ENCODE results near the gene SNX8.
"Not testable (repeated sequence)": the region's sequence is repeated elsewhere in the genome, so short reads cannot be mapped to it uniquely, and the experiment has no call there.

SNX8 gene

DNA sequence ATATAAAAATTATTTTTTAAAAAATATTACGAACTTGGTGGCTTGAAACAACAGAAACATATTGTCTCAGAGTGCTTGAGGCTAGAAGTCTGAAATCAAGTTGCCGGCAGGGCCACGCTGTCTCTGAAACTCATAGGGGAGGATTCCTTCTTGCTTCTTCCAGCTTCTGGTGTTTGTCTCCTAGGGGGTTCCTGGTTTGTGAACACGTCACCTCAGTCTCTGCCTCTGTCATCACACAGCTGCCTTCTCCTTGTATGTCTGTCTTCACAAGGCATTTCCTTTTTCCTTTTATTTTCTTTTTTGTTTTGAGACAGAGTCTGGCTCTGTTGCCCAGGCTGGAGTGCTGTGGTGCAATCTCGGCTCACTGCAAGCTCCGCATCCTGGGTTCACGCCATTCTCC lies 12.7 kb upstream of the SNX8 start:
- DNase-seq, result no peak

DNA sequence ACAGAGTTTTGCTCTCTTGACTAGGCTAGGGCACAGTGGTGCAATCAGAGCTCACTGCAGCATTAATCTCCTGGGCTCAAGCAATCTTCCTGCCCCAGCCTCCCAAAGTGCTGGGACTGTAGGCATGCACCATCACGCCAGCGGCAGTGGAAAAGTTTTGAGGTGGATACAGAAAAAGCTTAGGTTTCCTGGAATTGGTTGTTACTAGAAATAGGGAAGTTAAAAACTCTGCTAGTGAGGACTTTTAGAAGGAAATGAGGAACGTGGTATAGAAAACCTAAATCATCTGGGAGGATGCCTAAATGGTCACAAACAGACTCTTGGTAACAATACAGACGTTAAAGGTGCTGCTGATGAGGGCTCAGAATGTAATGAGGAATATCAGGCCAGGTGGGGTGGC lies 10.9 kb upstream of the SNX8 start:
- DNase-seq, result no peak

DNA sequence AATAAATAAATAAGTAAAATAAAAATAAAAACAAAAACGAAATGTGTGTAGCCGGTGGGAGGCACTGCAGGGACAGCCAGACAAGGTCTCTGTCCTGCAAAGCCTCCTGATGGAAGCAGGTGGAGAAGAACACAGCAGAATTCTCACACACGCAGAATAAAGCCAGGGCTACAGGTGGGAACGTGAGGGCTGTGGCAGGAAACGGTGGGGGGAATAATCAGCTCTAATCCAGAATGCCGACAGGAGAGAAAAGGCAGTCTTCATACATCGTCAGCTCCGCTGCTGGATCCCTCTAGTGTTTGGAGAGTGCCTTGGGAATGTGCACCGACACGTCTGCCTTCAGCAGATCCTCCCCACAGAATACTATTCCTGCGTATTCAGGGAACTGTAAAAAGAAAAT lies 6.8 kb upstream of the SNX8 start:
- no peak for DNase-seq

DNA sequence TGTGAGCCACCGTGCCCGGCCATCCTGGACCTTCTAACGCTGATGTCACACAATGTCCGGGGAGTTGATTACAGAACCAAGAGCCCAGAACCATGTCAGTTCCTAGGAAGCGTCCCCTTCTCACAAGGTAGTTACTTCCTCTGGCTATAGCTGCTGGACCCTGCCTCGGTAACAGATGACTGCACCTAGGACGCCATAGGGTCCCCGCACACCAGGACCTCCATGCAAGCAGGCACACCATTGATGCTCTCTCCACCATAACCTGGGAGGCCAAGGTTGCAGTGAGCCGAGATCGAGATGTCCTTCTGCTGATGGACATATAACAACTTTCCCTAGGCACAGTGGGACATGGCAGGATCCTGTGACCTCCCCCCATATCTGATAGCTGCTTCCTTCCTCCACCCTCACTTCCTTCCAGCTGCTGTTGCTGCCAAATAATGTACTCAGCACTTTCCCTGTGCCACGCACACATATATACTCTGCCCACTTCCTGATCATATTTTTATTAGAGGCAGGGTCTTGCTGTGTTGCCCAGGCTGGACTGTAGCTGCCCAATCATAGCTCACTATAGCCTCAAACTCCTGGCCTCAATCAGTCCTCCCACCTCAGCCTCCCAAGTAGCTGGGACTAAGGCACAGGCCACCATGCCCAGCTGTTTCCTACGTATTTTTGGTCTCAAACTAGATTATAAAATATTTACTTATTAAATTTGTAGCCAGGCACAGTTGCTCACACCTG lies 3.5 kb upstream of the SNX8 start:
- DNase-seq, result no peak

DNA sequence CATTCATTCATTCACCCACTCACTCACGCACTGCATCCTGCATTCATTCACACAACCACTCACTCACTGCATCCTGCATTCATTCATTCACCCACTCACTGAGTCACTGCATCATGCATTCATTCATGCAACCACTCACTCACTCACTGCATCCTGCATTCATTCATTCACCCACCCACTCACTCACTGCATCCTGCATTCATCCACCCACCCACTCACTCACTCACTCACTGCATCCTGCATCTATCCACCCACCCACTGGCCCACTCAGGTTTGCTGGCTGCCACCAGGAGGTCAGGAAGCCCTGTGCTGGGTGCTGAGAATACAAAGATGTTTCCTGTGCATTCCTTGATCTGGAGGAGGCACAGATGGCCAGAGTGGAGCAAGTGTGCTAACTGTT lies 2.3 kb upstream of the SNX8 start:
- no peak for DNase-seq

DNA sequence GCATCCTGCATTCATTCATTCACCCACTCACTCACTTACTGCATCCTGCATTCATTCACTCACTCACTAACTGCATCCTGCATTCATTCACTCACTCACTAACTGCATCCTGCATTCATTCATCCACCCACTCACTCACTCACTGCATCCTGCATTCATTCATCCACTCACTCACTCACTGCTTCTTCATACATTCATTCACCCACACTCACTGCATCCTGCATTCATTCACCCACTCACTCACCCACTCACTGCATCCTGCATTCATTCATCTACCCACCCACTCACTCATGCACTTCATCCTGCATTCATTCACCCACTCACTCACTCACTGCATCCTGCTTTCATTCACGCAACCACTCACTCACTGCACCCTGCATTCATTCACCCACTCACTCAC lies 1.5 kb upstream of the SNX8 start:
- no peak for DNase-seq

DNA sequence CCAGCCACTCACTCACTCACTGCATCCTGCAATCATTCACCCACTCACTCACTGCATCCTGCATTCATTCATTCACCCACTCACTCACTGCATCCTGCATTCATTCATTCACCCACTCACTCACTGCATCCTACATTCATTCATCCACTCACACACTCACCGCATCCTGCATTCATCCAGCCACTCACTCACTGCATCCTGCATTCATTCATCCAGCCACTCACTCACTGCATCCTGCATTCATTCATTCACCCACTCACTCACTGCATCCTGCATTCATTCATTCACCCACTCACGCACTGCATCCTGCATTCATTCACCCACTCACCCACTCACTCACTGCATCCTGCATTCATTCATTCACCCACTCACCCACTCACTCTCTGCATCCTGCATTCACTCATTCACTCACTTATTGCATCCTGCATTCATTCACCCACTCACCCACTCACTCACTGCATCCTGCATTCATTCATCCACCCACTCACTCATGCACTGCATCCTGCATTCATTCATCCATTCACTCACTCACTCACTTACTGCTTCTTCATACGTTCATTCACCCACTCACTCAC lies 802 bp upstream of the SNX8 start:
- not testable (repeated sequence) for DNase-seq

DNA sequence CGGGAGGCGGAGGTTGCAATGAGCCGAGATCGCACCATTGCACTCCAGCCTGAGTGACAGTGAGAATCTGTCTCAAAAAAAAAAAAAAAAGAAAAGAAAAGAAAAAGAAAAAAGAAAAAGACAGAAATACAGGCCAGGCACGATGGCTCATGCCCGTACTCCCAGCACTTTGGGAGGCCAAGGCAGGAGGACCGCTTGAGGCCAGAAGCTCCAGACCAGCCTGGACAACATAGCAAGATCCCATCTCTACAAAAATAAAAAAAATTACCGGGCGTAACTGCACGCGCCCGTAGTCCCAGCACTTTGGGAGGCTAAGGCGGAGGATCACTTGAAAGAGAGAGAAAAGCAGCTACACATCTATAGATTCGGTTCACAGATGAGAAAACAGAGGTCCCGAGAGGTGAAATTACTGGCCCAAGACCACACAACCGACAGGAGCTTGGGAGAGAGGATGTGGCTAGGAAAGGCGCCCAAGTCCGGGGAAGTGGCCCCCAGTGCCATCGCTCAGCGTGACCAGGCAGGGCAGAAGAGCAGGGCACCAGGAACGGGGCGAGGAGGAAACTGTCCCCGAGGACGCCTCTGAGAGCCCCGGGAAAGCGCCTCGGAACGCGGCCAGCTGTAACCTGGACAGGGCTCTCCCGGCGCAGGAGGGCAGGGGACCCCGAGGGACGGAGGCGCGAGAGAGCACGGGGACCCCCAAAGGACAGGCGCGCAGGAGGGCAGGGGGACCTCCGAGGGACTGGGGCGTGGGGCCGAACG lies 612 bp downstream of the SNX8 start:
- no peak for DNase-seq

DNA sequence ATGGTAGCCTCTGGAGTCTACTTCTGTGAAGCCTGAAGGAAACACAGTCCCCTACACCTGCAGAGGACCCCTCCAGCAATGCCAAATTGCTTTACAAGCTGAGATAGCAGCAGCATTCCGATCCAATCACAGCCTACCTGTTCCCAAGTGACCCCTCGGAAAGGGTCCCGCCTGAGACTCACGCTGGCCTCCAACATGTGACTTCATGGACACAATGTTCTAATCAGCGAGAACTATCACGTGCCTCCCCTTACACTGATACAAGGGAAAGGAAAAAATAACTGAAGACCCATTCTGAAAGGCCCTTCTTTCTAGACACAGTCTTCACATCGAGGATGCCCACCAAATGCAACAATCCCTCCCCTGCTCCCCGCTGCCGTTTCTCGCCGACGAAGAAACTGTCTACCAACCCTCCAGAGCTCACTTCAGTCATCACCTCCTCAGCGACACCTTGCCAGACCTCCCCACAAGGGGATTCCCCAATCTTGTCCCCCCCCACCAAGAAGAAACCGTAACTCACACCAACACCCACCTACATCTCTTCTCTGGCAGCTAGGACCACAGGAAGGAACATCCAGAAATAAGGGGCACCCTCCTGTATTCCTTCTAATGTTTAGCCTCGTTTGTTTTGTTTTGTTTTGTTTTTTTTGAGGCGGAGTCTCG lies 1.8 kb downstream of the SNX8 start:
- DNase-seq, result peak in 1 of 2 experiments; percentile 22

DNA sequence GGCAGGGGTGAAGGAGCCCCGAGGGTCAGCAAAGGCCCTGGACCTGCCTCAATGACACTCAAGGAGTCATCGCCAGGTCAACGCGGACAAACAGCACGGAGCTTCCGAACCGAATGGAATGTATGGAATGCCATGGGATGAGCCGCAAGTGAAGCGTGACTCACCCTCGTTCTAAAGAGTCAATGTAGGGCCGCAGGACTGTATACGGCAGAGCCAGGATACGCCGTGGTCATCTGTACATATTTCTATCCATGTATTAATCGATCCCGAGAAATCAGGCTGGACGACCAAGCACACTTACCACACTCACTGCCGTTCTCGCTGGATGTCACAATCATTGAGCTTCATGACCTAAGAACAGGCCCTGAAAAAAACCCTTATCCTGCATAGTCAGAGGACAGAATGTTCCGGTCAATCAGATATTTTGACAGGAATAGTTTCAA lies 4.3 kb downstream of the SNX8 start:
- no peak for DNase-seq

DNA sequence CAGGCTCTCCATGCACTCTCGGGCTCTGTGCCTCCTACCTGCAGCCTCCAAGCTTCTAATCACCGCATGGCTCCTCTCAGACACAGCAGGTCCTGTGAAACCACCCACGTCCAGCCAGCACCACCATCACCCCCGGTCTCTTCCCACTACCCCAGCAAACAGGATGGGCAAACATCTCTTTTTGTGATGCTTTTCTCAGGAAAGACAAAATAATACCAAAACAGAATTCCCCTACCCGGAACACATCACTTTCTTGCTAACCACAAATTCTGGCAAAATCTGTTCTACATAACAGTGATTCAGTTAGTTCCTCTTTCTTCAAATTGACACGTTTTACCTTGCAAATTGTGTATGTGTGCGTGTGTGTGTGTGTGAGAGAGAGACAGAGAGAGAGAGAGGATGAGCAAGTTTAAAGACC lies 6.5 kb downstream of the SNX8 start:
- no peak for DNase-seq

DNA sequence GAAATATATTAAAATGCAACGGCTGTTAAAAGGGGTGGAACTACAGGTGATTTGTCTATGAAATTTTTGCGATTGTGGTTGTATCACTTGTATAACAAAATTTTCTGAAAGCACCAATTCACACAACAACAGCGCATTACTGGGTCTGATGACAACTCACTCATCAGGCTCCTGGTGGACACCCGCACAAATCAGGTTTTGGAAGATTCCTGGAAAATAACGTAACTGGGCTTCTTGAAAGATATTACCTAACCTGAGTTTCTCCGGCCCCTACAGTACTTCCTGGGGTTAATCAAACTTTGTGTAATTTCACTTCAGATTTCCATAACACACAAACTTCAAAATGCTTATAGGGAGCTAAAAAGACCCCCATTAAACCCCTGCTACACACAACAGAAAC lies 7.6 kb downstream of the SNX8 start:
- no peak for DNase-seq

DNA sequence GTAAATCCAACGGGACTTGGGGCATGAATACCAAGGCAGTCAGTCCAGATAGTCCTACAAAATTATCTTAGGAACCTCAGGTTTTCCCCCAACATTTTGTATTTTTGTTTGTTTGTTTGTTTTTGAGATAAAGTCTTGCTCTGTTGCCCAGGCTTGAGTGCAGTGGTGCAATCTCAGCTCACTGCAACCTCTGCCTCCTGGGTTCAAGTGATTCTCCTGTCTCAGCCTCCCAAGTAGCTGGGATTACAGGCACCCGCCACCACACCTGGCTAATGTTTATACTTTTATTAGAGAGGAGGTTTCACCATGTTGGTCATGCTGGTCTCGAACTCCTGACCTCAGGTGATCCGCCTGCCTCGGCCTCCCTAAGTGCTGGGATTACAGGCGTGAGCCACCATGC lies 9.0 kb downstream of the SNX8 start:
- not testable (repeated sequence) for DNase-seq

DNA sequence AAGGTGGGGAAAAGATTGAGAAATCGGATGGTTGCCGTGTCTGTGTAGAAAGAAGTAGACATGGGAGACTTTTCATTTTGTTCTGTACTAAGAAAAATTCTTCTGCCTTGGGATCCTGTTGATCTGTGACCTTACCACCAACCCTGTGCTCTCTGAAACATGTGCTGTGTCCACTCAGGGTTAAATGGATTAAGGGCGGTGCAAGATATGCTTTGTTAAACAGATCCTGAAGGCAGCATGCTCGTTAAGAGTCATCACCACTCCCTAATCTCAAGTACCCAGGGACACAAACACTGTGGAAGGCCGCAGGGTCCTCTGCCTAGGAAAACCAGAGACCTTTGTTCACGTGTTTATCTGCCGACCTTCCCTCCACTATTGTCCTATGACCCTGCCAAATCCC lies 10.7 kb downstream of the SNX8 start:
- not testable (repeated sequence) for DNase-seq

DNA sequence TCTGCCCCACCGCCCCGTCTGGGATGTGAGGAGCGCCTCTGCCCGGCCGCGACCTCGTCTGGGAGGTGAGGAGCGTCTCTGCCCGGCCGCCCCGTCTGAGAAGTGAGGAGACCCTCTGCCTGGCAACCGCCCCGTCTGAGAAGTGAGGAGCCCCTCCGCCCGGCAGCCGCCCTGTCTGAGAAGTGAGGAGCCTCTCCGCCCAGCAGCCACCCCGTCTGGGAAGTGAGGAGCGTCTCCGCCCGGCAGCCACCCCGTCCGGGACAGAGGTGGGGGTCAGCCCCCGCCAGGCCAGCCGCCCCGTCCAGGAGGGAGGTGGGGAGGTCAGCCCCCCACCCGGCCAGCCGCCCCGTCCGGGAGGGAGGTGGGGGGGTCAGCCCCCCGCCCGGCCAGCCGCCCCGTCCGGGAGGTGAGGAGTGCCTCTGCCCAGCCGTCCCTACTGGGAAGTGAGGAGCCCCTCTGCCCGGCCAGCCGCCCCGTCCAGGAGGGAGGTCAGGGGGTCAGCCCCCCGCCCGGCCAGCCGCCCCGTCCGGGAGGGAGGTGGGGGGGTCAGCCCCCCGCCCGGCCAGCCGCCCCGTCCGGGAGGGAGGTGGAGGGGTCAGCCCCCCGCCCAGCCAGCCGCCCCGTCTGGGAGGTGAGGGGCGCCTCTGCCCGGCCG lies 11.4 kb downstream of the SNX8 start:
- not testable (repeated sequence) for DNase-seq

DNA sequence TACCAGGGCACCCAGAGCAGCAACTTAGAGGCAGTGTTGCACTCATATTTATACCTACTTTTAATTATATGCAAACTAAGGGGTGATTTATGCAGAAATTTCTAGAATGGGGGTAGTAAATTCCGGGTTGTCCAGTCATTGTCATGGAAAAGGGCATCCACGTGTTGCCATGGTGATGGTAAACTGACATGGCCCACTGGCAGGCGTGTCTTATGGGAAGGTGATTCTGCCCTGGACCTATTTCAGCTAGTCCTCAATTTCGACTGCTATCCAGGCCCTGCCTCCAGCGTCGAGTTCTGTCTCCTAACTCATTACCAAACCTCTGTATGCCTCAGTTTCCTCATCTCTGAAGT lies 12.8 kb downstream of the SNX8 start:
- DNase-seq, result no peak

DNA sequence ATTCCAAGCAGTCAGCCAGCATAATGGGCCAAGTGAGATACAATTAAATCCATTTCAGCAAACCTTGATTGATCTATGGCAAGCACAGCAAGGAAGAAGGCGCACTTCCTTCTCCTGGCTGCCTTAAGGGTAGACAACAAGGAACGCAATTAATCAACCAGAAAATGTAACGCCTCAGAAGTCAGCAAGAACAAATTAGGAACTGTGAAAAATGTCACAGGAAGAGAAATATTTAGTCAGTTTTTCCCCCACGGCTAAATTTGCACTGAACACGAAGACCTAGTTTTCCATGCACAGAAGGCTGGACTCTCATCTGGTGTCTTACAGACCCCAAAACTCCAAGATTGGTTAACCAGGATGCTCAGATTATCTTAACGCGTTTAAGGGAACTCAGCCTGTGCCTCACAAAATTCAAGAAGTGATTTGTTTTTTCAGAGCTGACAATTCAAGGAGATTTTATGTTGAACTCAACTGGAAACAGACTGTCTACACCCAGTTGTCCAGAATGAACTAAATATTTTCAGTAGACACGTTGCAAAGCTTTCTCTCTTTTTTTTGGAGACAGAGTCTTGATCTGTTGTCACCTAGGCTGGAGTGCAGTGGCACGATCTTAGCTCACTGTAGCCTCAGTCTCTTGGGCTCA lies 14.2 kb downstream of the SNX8 start:
- no peak for DNase-seq

DNA sequence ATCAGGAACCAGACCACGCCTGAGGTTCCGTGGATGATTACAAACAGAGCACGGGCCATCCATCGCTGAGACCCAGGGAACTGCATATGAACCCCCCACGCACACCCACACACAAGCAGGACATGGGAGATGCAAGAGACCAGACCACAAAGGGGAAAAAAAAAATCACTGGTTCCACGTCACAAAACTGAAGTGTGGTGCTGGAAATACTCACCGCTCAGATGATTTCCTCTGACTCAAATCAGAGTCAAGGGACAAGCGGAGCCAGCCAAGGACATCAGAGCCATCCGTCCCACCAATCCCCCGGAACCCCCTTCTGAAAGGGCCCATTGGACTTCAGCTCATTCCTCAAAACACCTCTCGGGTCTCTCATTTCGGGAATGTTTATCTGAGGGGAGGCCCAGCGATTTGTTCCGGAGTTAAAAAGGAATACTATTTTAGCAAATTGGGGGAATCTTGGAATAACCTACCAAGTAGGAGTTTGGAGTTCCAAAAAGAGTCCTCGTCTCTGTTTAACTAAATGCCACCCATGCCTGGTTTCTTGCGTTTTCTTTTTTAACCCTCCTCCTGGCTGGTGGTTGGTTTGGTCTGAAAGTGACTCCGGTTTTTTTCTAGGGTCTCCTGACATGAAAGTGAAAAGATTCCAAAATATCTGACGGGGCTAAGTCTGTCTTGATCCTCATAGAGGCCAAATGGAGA lies 15.0 kb downstream of the SNX8 start:
- peak; percentile 42 to 55 for DNase-seq

DNA sequence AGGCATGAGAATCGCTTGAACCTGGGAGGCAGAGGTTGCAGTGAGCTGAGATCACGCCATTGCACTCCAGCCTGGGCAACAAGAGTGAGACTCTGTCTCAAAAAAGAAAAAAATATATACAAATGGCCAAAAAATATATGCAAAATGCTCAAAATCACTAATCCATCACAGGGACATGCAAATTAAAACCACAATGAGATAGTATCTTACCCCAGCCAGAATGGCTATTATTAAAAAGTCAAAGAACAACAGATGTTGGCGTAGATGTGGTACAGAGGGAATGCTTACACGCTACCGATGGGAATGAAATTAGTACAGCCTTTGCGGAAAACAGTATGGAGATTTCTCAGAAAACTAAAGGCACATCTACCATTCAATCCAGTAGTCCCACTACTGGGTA lies 17.4 kb downstream of the SNX8 start:
- no peak for DNase-seq

DNA sequence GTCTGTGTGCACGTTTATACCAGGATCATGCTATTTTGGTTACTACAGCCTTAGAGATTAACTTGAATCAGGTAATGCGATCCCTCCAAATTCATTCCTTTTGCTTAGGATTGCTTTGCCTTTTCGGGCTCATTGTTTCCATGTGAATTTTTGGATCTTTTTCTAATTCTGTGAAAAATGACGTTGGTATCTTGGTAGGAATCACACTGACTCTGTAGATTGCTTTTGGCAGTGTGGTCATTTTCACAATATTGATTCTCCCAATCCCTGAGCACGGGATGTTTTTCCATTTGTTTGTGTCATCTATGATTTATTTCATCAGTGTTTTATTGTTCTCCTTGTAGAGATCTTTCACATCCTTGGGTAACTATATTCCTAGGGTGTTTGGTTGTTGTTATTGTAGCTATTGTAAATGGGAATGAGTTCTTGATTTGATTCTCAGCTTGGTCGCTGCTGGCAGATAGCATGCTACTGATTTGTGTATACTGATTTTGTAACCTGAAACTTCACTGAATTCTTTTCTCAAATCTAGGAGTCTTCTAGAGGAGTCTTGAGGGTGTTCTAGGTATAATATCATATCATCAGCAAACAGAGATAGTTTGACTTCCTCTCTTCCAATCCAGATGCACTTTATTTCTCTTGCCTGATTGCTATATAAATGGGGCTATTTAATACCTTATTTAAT lies 18.2 kb downstream of the SNX8 start:
- DNase-seq, result no peak

DNA sequence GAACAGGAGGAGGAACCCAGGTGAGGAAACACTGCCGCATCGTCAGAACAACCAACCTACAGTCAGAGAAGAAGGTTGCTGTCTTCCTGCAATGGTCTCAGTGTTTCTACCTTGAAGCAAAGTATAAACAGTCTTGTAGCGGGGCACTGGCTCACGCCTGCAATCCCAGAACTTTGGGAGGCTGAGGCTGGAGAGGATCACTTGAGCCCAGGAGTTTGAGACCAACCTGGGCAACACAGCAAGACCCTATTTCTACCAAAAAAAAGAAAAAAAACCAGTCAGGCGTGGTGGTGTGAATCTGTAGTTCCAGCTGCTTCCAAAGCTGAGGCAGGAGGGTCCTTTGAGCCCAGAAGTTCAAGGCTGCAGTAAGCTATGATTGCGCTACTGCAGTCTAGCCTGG lies 23.4 kb downstream of the SNX8 start:
- DNase-seq, result no peak
